ENCODE data around the gene NAA20.

DNA sequence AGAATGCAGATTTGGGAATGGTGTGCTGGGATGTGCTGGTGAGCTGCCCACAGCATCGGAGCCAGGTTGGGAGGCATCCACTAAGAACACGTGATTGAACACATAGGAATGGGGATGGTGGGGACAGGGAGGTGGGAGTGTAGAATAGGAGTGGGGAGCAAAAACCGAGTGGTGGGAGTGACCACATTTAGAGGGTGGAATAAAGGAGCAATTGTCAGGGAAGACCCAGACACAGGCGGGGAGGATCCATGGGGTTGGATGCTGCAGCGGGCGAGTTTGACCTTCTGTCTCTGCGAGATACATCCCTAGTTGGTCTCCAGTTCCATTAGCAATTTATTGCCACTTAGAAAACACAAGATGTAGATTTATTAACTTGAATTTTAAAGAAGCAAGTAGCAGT lies 4.7 kb downstream of the NAA20 start:
- TF ChIP-seq CTCF (IDR thresholded peaks at IDR 0.05), result no peak
- no peak for TF ChIP-seq POLR2A (IDR thresholded peaks at IDR 0.05)
- TF ChIP-seq EP300 (IDR thresholded peaks at IDR 0.05), result no peak

All from tibial nerve (tissue), 4 donors.